ENCODE measurements around the gene SASH3. TPM values are rescaled to one million over a fixed set of nuclear protein-coding genes. Genes with fewer than 3 reads are reported as not detected.
A peak's percentile ranks its signal among the peaks of the same experiment; 100 is the strongest.

SASH3 gene
- polyA plus RNA-seq, 1 donor: 11.4 TPM

- Histone ChIP-seq H3K27me3 (ENCODE audit: control insufficient read depth, insufficient read depth, low read length) (no peaks in the 10 kb centered on the region), H3K36me3 (ENCODE audit: control insufficient read depth, insufficient read depth, low read length) (peaks cover 37% of the 10 kb centered on the region), H3K9me3 (ENCODE audit: control insufficient read depth, low read depth, low read length) (no peaks in the 10 kb centered on the region), H3K4me1 (ENCODE audit: control insufficient read depth, insufficient read depth, low read length) (no peaks in the 10 kb centered on the region), H3K27ac (ENCODE audit: low read length) (no peak overlapping the region), H3K4me3 (ENCODE audit: low read length) (no peak overlapping the region)
- WGBS (ENCODE audit: insufficient coverage, low lambda C conversion rate): no CpG with 5 or more reads among the region's 18 CpGs
- DNase-seq: no peak
Observed at GRCh38 chrX:129755779-129756650, 23.7 kb upstream of the SASH3 start.

- peaks cover 30% of the 10 kb centered on the region for H3K36me3 ChIP-seq (ENCODE audit: control insufficient read depth, insufficient read depth, low read length)
- DNase-seq: no peak
- WGBS (ENCODE audit: insufficient coverage, low lambda C conversion rate): no CpG with 5 or more reads among the region's 14 CpGs
- no peaks in the 10 kb centered on the region for H3K27me3 ChIP-seq (ENCODE audit: control insufficient read depth, insufficient read depth, low read length)
- no peak overlapping the region for H3K4me3 ChIP-seq (ENCODE audit: low read length)
- no peak overlapping the region for H3K27ac ChIP-seq (ENCODE audit: low read length)
- no peaks in the 10 kb centered on the region for H3K4me1 ChIP-seq (ENCODE audit: control insufficient read depth, insufficient read depth, low read length)
- no peaks in the 10 kb centered on the region for H3K9me3 ChIP-seq (ENCODE audit: control insufficient read depth, low read depth, low read length)
Observed at GRCh38 chrX:129759576-129760061, 20.1 kb upstream of the SASH3 start.

- no peaks in the 10 kb centered on the region for H3K27me3 ChIP-seq (ENCODE audit: control insufficient read depth, insufficient read depth, low read length)
- no CpG with 5 or more reads among the region's 9 CpGs for WGBS (ENCODE audit: insufficient coverage, low lambda C conversion rate)
- no peak for DNase-seq
- peaks cover 30% of the 10 kb centered on the region for H3K36me3 ChIP-seq (ENCODE audit: control insufficient read depth, insufficient read depth, low read length)
- H3K9me3 ChIP-seq (ENCODE audit: control insufficient read depth, low read depth, low read length): no peaks in the 10 kb centered on the region
- H3K27ac ChIP-seq (ENCODE audit: low read length): no peak overlapping the region
- H3K4me1 ChIP-seq (ENCODE audit: control insufficient read depth, insufficient read depth, low read length): no peaks in the 10 kb centered on the region
- no peak overlapping the region for H3K4me3 ChIP-seq (ENCODE audit: low read length)
Observed at GRCh38 chrX:129760155-129760554, 19.6 kb upstream of the SASH3 start.

- Histone ChIP-seq H3K4me1 (ENCODE audit: control insufficient read depth, insufficient read depth, low read length) (no peaks in the 10 kb centered on the region), H3K27me3 (ENCODE audit: control insufficient read depth, insufficient read depth, low read length) (no peaks in the 10 kb centered on the region), H3K36me3 (ENCODE audit: control insufficient read depth, insufficient read depth, low read length) (peaks cover 24% of the 10 kb centered on the region), H3K4me3 (ENCODE audit: low read length) (no peak overlapping the region), H3K27ac (ENCODE audit: low read length) (no peak overlapping the region), H3K9me3 (ENCODE audit: control insufficient read depth, low read depth, low read length) (no peaks in the 10 kb centered on the region)
- no peak for DNase-seq
- no CpG with 5 or more reads among the region's 6 CpGs for WGBS (ENCODE audit: insufficient coverage, low lambda C conversion rate)
Observed at GRCh38 chrX:129760981-129761380, 18.8 kb upstream of the SASH3 start.

- H3K9me3 ChIP-seq (ENCODE audit: control insufficient read depth, low read depth, low read length): no peaks in the 10 kb centered on the region
- no peak for DNase-seq
- H3K4me3 ChIP-seq (ENCODE audit: low read length): no peak overlapping the region
- H3K27ac ChIP-seq (ENCODE audit: low read length): no peak overlapping the region
- peaks cover 21% of the 10 kb centered on the region for H3K36me3 ChIP-seq (ENCODE audit: control insufficient read depth, insufficient read depth, low read length)
- no peaks in the 10 kb centered on the region for H3K27me3 ChIP-seq (ENCODE audit: control insufficient read depth, insufficient read depth, low read length)
- WGBS (ENCODE audit: insufficient coverage, low lambda C conversion rate): no CpG with 5 or more reads among the region's 4 CpGs
- H3K4me1 ChIP-seq (ENCODE audit: control insufficient read depth, insufficient read depth, low read length): no peaks in the 10 kb centered on the region
Observed at GRCh38 chrX:129761596-129761995, 18.2 kb upstream of the SASH3 start.

- no peak for DNase-seq
- WGBS (ENCODE audit: insufficient coverage, low lambda C conversion rate): no CpG with 5 or more reads among the region's 3 CpGs
- no peaks in the 10 kb centered on the region for H3K27me3 ChIP-seq (ENCODE audit: control insufficient read depth, insufficient read depth, low read length)
- H3K27ac ChIP-seq (ENCODE audit: low read length): no peak overlapping the region
- peaks cover 18% of the 10 kb centered on the region for H3K36me3 ChIP-seq (ENCODE audit: control insufficient read depth, insufficient read depth, low read length)
- no peak overlapping the region for H3K4me3 ChIP-seq (ENCODE audit: low read length)
- H3K9me3 ChIP-seq (ENCODE audit: control insufficient read depth, low read depth, low read length): no peaks in the 10 kb centered on the region
- H3K4me1 ChIP-seq (ENCODE audit: control insufficient read depth, insufficient read depth, low read length): no peaks in the 10 kb centered on the region
Observed at GRCh38 chrX:129762448-129762847, 17.3 kb upstream of the SASH3 start.

- H3K9me3 ChIP-seq (ENCODE audit: control insufficient read depth, low read depth, low read length): no peaks in the 10 kb centered on the region
- no peak for DNase-seq
- no peak overlapping the region for H3K27ac ChIP-seq (ENCODE audit: low read length)
- H3K36me3 ChIP-seq (ENCODE audit: control insufficient read depth, insufficient read depth, low read length): peaks cover 19% of the 10 kb centered on the region
- H3K4me3 ChIP-seq (ENCODE audit: low read length): no peak overlapping the region
- peaks cover 9% of the 10 kb centered on the region for H3K4me1 ChIP-seq (ENCODE audit: control insufficient read depth, insufficient read depth, low read length)
- no peaks in the 10 kb centered on the region for H3K27me3 ChIP-seq (ENCODE audit: control insufficient read depth, insufficient read depth, low read length)
Observed at GRCh38 chrX:129763666-129764065, 16.1 kb upstream of the SASH3 start.

- Histone ChIP-seq H3K9me3 (ENCODE audit: control insufficient read depth, low read depth, low read length) (no peaks in the 10 kb centered on the region), H3K27ac (ENCODE audit: low read length) (no peak overlapping the region), H3K27me3 (ENCODE audit: control insufficient read depth, insufficient read depth, low read length) (no peaks in the 10 kb centered on the region), H3K4me1 (ENCODE audit: control insufficient read depth, insufficient read depth, low read length) (peaks cover 26% of the 10 kb centered on the region), H3K4me3 (ENCODE audit: low read length) (no peak overlapping the region), H3K36me3 (ENCODE audit: control insufficient read depth, insufficient read depth, low read length) (peaks cover 3% of the 10 kb centered on the region)
- WGBS (ENCODE audit: insufficient coverage, low lambda C conversion rate): no CpG with 5 or more reads among the region's 8 CpGs
- no peak for DNase-seq
Observed at GRCh38 chrX:129768186-129768585, 11.6 kb upstream of the SASH3 start.

- Histone ChIP-seq H3K27ac (ENCODE audit: low read length) (peak overlapping the region; percentile 31), H3K4me3 (ENCODE audit: low read length) (no peak overlapping the region), H3K4me1 (ENCODE audit: control insufficient read depth, insufficient read depth, low read length) (peaks cover 31% of the 10 kb centered on the region), H3K36me3 (ENCODE audit: control insufficient read depth, insufficient read depth, low read length) (peaks cover 3% of the 10 kb centered on the region), H3K9me3 (ENCODE audit: control insufficient read depth, low read depth, low read length) (no peaks in the 10 kb centered on the region), H3K27me3 (ENCODE audit: control insufficient read depth, insufficient read depth, low read length) (no peaks in the 10 kb centered on the region)
- no peak for DNase-seq
- no CpG with 5 or more reads among the region's 8 CpGs for WGBS (ENCODE audit: insufficient coverage, low lambda C conversion rate)
Observed at GRCh38 chrX:129768586-129769466, 10.9 kb upstream of the SASH3 start.

- Histone ChIP-seq H3K27me3 (ENCODE audit: control insufficient read depth, insufficient read depth, low read length) (no peaks in the 10 kb centered on the region), H3K9me3 (ENCODE audit: control insufficient read depth, low read depth, low read length) (no peaks in the 10 kb centered on the region), H3K4me3 (ENCODE audit: low read length) (no peak overlapping the region), H3K4me1 (ENCODE audit: control insufficient read depth, insufficient read depth, low read length) (peaks cover 35% of the 10 kb centered on the region), H3K36me3 (ENCODE audit: control insufficient read depth, insufficient read depth, low read length) (peaks cover 3% of the 10 kb centered on the region), H3K27ac (ENCODE audit: low read length) (peak overlapping the region; percentile 31)
- WGBS (ENCODE audit: insufficient coverage, low lambda C conversion rate): no CpG with 5 or more reads among the region's 9 CpGs
- DNase-seq: no peak
Observed at GRCh38 chrX:129769467-129770154, 10.1 kb upstream of the SASH3 start.
